ENCODE measurements around the gene TOP3A. TPM values are rescaled to one million over a fixed set of nuclear protein-coding genes. Genes with fewer than 3 reads are reported as not detected.

TOP3A gene
- total RNA-seq, 1 experiment from 2014 or later = 52.2 TPM

DNA sequence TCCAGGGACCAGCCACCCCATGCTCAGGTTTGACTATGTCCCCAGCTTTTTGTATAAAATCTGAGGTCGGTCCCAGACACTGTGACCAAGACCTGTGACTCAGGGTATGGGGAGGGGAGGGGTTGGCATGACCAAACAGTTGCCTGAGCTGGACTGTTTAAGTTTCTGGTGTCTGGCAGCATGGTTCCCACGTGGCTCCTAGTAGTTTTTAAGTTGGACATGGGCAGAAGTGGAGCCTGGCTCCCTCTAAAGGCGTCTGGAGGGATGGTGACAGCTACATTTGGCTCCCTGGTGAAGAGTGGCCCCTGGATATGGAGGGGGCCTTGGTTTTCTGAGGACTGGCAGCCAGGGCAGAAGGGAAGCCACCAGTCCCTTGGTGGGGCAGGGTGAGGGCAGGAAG, 8.2 kb upstream of the TOP3A start:
- CTCF ChIA-PET = no interaction called here
- POLR2A ChIA-PET (ENCODE audit: unreplicated experiment) = no interaction called here

GRCh38 chr17:18322522-18322921, 7.7 kb upstream of the TOP3A start:
- POLR2A ChIA-PET (ENCODE audit: unreplicated experiment) = no interaction called here
- Histone ChIP-seq H3F3A (ENCODE audit: insufficient read depth, low read depth) (0 out of 2 replicates have a peak, but pooled peaks cover 3% of the 10 kb centered on the region), H3K9me3 (ENCODE audit: insufficient read depth, low read depth) (no peaks in the 10 kb centered on the region), H3K27ac (no peak overlapping the region), H3K9me2 (ENCODE audit: insufficient read depth) (no peaks in the 10 kb centered on the region), H4K20me1 (ENCODE audit: insufficient read depth) (peaks cover 57% of the 10 kb centered on the region), H3K4me3 (no peak overlapping the region), H3K27me3 (ENCODE audit: insufficient read depth, low read depth) (no peaks in the 10 kb centered on the region), H3K79me2 (ENCODE audit: low read depth) (peaks cover 27% of the 10 kb centered on the region), H3K36me3 (ENCODE audit: low read depth) (no peaks in the 10 kb centered on the region; the same call in 1 of the 2 replicates), H3K4me1 (replicated peaks; ENCODE audit: insufficient read depth) (0 out of 2 replicates have a peak, but pooled peaks cover 12% of the 10 kb centered on the region), H2AFZ (no peak overlapping the region), H3K4me2 (no peak overlapping the region)
- TF ChIP-seq EZH2 (IDR thresholded peaks at IDR 0.05; ENCODE audit: low read depth) = no peak
- TF ChIP-seq, protein P1, sequence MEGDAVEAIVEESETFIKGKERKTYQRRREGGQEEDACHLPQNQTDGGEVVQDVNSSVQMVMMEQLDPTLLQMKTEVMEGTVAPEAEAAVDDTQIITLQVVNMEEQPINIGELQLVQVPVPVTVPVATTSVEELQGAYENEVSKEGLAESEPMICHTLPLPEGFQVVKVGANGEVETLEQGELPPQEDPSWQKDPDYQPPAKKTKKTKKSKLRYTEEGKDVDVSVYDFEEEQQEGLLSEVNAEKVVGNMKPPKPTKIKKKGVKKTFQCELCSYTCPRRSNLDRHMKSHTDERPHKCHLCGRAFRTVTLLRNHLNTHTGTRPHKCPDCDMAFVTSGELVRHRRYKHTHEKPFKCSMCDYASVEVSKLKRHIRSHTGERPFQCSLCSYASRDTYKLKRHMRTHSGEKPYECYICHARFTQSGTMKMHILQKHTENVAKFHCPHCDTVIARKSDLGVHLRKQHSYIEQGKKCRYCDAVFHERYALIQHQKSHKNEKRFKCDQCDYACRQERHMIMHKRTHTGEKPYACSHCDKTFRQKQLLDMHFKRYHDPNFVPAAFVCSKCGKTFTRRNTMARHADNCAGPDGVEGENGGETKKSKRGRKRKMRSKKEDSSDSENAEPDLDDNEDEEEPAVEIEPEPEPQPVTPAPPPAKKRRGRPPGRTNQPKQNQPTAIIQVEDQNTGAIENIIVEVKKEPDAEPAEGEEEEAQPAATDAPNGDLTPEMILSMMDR (conservative IDR thresholded peaks at IDR 0.05) = no peak
- no TSS peak for BruUV-seq (replicated peaks)
- CTCF ChIA-PET = interaction anchor here (1.0 kb wide), 1 partner anchor 104 kb away, joined by 5 read pairs; no protein-coding TSS in a partner anchor
- intact Hi-C loops (cut with micrococcal nuclease; ENCODE audit: unreplicated experiment) = no loop called here
- no peak for DNase-seq

More for the DNA sequence above, 8.2 kb upstream of the TOP3A start:
- no peaks in the 10 kb centered on the region for H3K9me2 ChIP-seq (ENCODE audit: insufficient read depth)
- H3K4me2 ChIP-seq = no peak overlapping the region
- intact Hi-C loops (cut with micrococcal nuclease; ENCODE audit: unreplicated experiment) = no loop called here
- 0 out of 2 replicates have a peak, but pooled peaks cover 8% of the 10 kb centered on the region for H3K4me1 ChIP-seq (replicated peaks; ENCODE audit: insufficient read depth)
- H3F3A ChIP-seq (ENCODE audit: insufficient read depth, low read depth) = 0 out of 2 replicates have a peak, but pooled peaks cover 7% of the 10 kb centered on the region
- H3K9me3 ChIP-seq (ENCODE audit: insufficient read depth, low read depth) = no peaks in the 10 kb centered on the region
- no peak overlapping the region for H2AFZ ChIP-seq
- TF ChIP-seq EZH2 (IDR thresholded peaks at IDR 0.05; ENCODE audit: low read depth) = no peak
- TF ChIP-seq, protein P1 (conservative IDR thresholded peaks at IDR 0.05) = no peak; the same call in 1 of the 2 replicates
- H3K27ac ChIP-seq = no peak overlapping the region
- H4K20me1 ChIP-seq (ENCODE audit: insufficient read depth) = peaks cover 54% of the 10 kb centered on the region
- no peak for DNase-seq
- BruUV-seq (replicated peaks) = no TSS peak
- peaks cover 22% of the 10 kb centered on the region for H3K79me2 ChIP-seq (ENCODE audit: low read depth)
- H3K27me3 ChIP-seq (ENCODE audit: insufficient read depth, low read depth) = no peaks in the 10 kb centered on the region
- H3K36me3 ChIP-seq (ENCODE audit: low read depth) = no peaks in the 10 kb centered on the region; the same call in 1 of the 2 replicates
- H3K4me3 ChIP-seq = no peak overlapping the region

GRCh38 chr17:18321309-18321708, 6.5 kb upstream of the TOP3A start:
- POLR2A ChIA-PET (ENCODE audit: unreplicated experiment) = interaction anchor here (0.6 kb wide), 1 partner anchor 57 kb away, joined by 7 read pairs; no protein-coding TSS in a partner anchor

More at GRCh38 chr17:18321309-18321708, 6.5 kb upstream of the TOP3A start:
- TF ChIP-seq, protein P1 (conservative IDR thresholded peaks at IDR 0.05) = no peak; the same call in 1 of the 2 replicates
- no peak for TF ChIP-seq EZH2 (IDR thresholded peaks at IDR 0.05; ENCODE audit: low read depth)
- peaks cover 25% of the 10 kb centered on the region for H3K4me1 ChIP-seq (replicated peaks; ENCODE audit: insufficient read depth)
- H3K27ac ChIP-seq = no peak overlapping the region
- CTCF ChIA-PET = interaction anchor here (0.5 kb wide), 1 partner anchor 107 kb away, joined by 7 read pairs; no protein-coding TSS in a partner anchor
- no peaks in the 10 kb centered on the region for H3F3A ChIP-seq (ENCODE audit: insufficient read depth, low read depth)
- BruUV-seq (replicated peaks) = no TSS peak
- H3K4me2 ChIP-seq = no peak overlapping the region
- peaks cover 10% of the 10 kb centered on the region for H3K36me3 ChIP-seq (ENCODE audit: low read depth)
- H2AFZ ChIP-seq = no peak overlapping the region
- intact Hi-C loops (cut with micrococcal nuclease; ENCODE audit: unreplicated experiment) = no loop called here
- H4K20me1 ChIP-seq (ENCODE audit: insufficient read depth) = peaks cover 67% of the 10 kb centered on the region
- H3K9me3 ChIP-seq (ENCODE audit: insufficient read depth, low read depth) = no peaks in the 10 kb centered on the region
- no peaks in the 10 kb centered on the region for H3K27me3 ChIP-seq (ENCODE audit: insufficient read depth, low read depth)
- H3K4me3 ChIP-seq = no peak overlapping the region
- no peaks in the 10 kb centered on the region for H3K9me2 ChIP-seq (ENCODE audit: insufficient read depth)
- peaks cover 39% of the 10 kb centered on the region for H3K79me2 ChIP-seq (ENCODE audit: low read depth)
- peak in 1 of 2 experiments; percentile 2 for DNase-seq

Measured in PC-9 (cell line).